Trophoblast cell (in vitro differentiated cells and primary cell): ENCODE results near the gene CXXC5.

Source experiments
- DNase-seq, 2 donors: peaks; one replicate each; pipeline ENCODE4 v3.0.0-alpha.2; 2016
- H2AFZ ChIP-seq: 2 replicates; pipeline ENCODE4 v1.6.1; 2013; ENCODE audit warnings: low read length, moderate library complexity, mild to moderate bottlenecking; ENCODE audit not compliant: insufficient read depth, poor library complexity
- H2AK5ac ChIP-seq: 2 replicates; pipeline ENCODE4 v1.6.1; 2013; ENCODE audit warnings: mild to moderate bottlenecking, low read length
- H2BK120ac ChIP-seq: 2 replicates; pipeline ENCODE4 v1.6.1; 2013; ENCODE audit warnings: low read length, mild to moderate bottlenecking, moderate library complexity; ENCODE audit not compliant: insufficient read depth, poor library complexity
- H2BK12ac ChIP-seq: 2 replicates; pipeline ENCODE4 v1.6.1; 2013; ENCODE audit warnings: mild to moderate bottlenecking, low read length, moderate library complexity
- H2BK5ac ChIP-seq: 2 replicates; pipeline ENCODE4 v1.6.1; 2013; ENCODE audit warnings: low read length, low read depth, moderate library complexity, mild to moderate bottlenecking; ENCODE audit not compliant: poor library complexity
- H3K14ac ChIP-seq: 2 replicates; pipeline ENCODE4 v1.6.1; 2013; ENCODE audit warnings: mild to moderate bottlenecking, low read length
- H3K18ac ChIP-seq: 2 replicates; pipeline ENCODE4 v1.6.1; 2013; ENCODE audit warnings: mild to moderate bottlenecking, low read length
- H3K23ac ChIP-seq: 2 replicates; pipeline ENCODE4 v1.6.1; 2013; ENCODE audit warnings: low read length
- H3K27ac ChIP-seq: 2 replicates; pipeline ENCODE4 v1.5.1; 2013; ENCODE audit warnings: low read depth, mild to moderate bottlenecking, inconsistent platforms, low read length, moderate library complexity
- H3K27me3 ChIP-seq: 2 replicates; pipeline ENCODE4 v1.6.1; 2013; ENCODE audit warnings: inconsistent platforms, mild to moderate bottlenecking, low read length, moderate library complexity; ENCODE audit not compliant: insufficient read depth
- H3K36me3 ChIP-seq, 2 experiments: 1 replicate in 1 of 2; 2 replicates in 1 of 2; pipeline ENCODE4 v1.6.1; 2013; ENCODE audit warnings: low read length in 2 of 2, mild to moderate bottlenecking in 2 of 2, moderate library complexity in 1 of 2; ENCODE audit not compliant: insufficient read depth in 2 of 2, control insufficient read depth in 1 of 2
- H3K4ac ChIP-seq: 2 replicates; pipeline ENCODE4 v1.6.1; 2013; ENCODE audit warnings: low read depth, mild to moderate bottlenecking, low read length, moderate library complexity
- H3K4me1 ChIP-seq, 2 experiments: 1 replicate in 1 of 2; 2 replicates in 1 of 2; pipeline ENCODE4 v1.6.1; 2013; ENCODE audit warnings: low read length in 2 of 2, mild to moderate bottlenecking in 2 of 2, moderate library complexity in 1 of 2; ENCODE audit not compliant: insufficient read depth in 2 of 2, control insufficient read depth in 1 of 2
- H3K4me2 ChIP-seq: 2 replicates; pipeline ENCODE4 v1.6.1; 2013; ENCODE audit warnings: inconsistent platforms, mild to moderate bottlenecking, low read length, moderate library complexity
- H3K4me3 ChIP-seq: 2 replicates; pipeline ENCODE4 v1.5.1; 2013; ENCODE audit warnings: mild to moderate bottlenecking, low read depth, low read length, inconsistent platforms
- H3K79me1 ChIP-seq: one replicate; pipeline ENCODE4 v1.6.1; 2013; ENCODE audit warnings: low read length
- H3K79me2 ChIP-seq: 2 replicates; pipeline ENCODE4 v1.6.1; 2013; ENCODE audit warnings: low read length, mild to moderate bottlenecking; ENCODE audit not compliant: control insufficient read depth, insufficient read depth, poor library complexity
- H3K9ac ChIP-seq: 2 replicates; pipeline ENCODE4 v1.6.1; 2013; ENCODE audit warnings: mild to moderate bottlenecking, low read length
- H3K9me3 ChIP-seq: 2 replicates; pipeline ENCODE4 v1.6.1; 2013; ENCODE audit warnings: low read depth, mild to moderate bottlenecking, control low read depth, inconsistent platforms, low read length; ENCODE audit not compliant: insufficient read depth
- H4K12ac ChIP-seq: 2 replicates; pipeline ENCODE4 v1.6.1; 2013; ENCODE audit warnings: low read depth, mild to moderate bottlenecking, low read length, moderate library complexity
- H4K8ac ChIP-seq: 2 replicates; pipeline ENCODE4 v1.6.1; 2013; ENCODE audit warnings: low read depth, mild to moderate bottlenecking, low read length, moderate library complexity
- H4K91ac ChIP-seq: one replicate; pipeline ENCODE4 v1.6.1; 2013; ENCODE audit warnings: low read depth, mild to moderate bottlenecking, low read length, moderate library complexity
- WGBS: extraction: QIAGEN DNeasy Blood & Tissue Kit; methylation state at CpG from one replicate; pipeline ENCODE4 v1.1.7; 2013; ENCODE audit warnings: missing lambda C conversion rate; ENCODE audit not compliant: insufficient read length, insufficient coverage; ENCODE audit errors: extremely low coverage; 5-methylcytosine and 5-hydroxymethylcytosine counted together

The CXXC5 gene

GRCh38 chr5:139658501-139658927, 10.4 kb downstream of the CXXC5 start:
- peak overlapping the region; percentile 55 for H2BK12ac ChIP-seq
- peak overlapping the region; percentile 45 for H2BK5ac ChIP-seq
- no CpG with 5 or more reads among the region's 14 CpGs for WGBS
- no peak overlapping the region for H3K23ac ChIP-seq
- peaks cover 88 to 91% of the 10 kb centered on the region in 2 experiments for H3K4me1 ChIP-seq
- peak overlapping the region; percentile 63 for H2AK5ac ChIP-seq
- peaks cover 60% of the 10 kb centered on the region for H3K79me1 ChIP-seq
- peak overlapping the region; percentile 28 for H2BK120ac ChIP-seq
- H4K8ac ChIP-seq, result peak overlapping the region; percentile 59
- H3K18ac ChIP-seq, result peak overlapping the region; percentile 37
- H2AFZ ChIP-seq, result no peak overlapping the region
- peak overlapping the region; percentile 96 for H4K91ac ChIP-seq
- peak overlapping the region; percentile 34 for H3K4me2 ChIP-seq
- no peak overlapping the region for H4K12ac ChIP-seq
- no peak overlapping the region for H3K9ac ChIP-seq
- H3K4ac ChIP-seq, result peak overlapping the region; percentile 59
- H3K14ac ChIP-seq, result peak overlapping the region; percentile 29
- peaks cover 66% of the 10 kb centered on the region for H3K79me2 ChIP-seq
- peak overlapping the region; percentile 92 for H3K27ac ChIP-seq
- DNase-seq, result no peak
- H3K27me3 ChIP-seq, result no peaks in the 10 kb centered on the region
- H3K9me3 ChIP-seq, result peaks cover 6% of the 10 kb centered on the region
- peaks cover 12 to 31% of the 10 kb centered on the region in 2 experiments for H3K36me3 ChIP-seq
- no peak overlapping the region for H3K4me3 ChIP-seq

- H3K9ac ChIP-seq, result no peak overlapping the region
- peaks cover 6% of the 10 kb centered on the region for H3K9me3 ChIP-seq
- peak overlapping the region; percentile 79 for H3K18ac ChIP-seq
- H3K4ac ChIP-seq, result peak overlapping the region; percentile 72
- H2BK5ac ChIP-seq, result peak overlapping the region; percentile 89
- peaks cover 85 to 89% of the 10 kb centered on the region in 2 experiments for H3K4me1 ChIP-seq
- peak overlapping the region; percentile 66 for H2AK5ac ChIP-seq
- peak overlapping the region; percentile 73 for H3K14ac ChIP-seq
- WGBS, result no CpG with 5 or more reads among the region's 15 CpGs
- H3K36me3 ChIP-seq, result peaks cover 16 to 33% of the 10 kb centered on the region in 2 experiments
- H2AFZ ChIP-seq, result peak overlapping the region; percentile 15
- H4K91ac ChIP-seq, result peak overlapping the region; percentile 96
- peaks cover 61% of the 10 kb centered on the region for H3K79me2 ChIP-seq
- H3K4me2 ChIP-seq, result peak overlapping the region; percentile 34
- peak overlapping the region; percentile 92 for H3K27ac ChIP-seq
- H2BK120ac ChIP-seq, result peak overlapping the region; percentile 80
- H3K27me3 ChIP-seq, result no peaks in the 10 kb centered on the region
- peak overlapping the region; percentile 73 for H4K8ac ChIP-seq
- peaks cover 58% of the 10 kb centered on the region for H3K79me1 ChIP-seq
- no peak overlapping the region for H3K4me3 ChIP-seq
- peak overlapping the region; percentile 45 for H4K12ac ChIP-seq
- DNase-seq, result peak; percentile 57 to 61
- H2BK12ac ChIP-seq, result peak overlapping the region; percentile 78
- no peak overlapping the region for H3K23ac ChIP-seq
These were observed 10.9 kb downstream of the CXXC5 start for GRCh38 chr5:139658928-139659667.

- Histone ChIP-seq H3K79me1 (peaks cover 57% of the 10 kb centered on the region), H3K4me3 (no peak overlapping the region), H2BK5ac (peak overlapping the region; percentile 89), H3K14ac (peak overlapping the region; percentile 73), H2BK12ac (peak overlapping the region; percentile 23), H2AK5ac (no peak overlapping the region), H4K91ac (peak overlapping the region; percentile 96), H3K27ac (peak overlapping the region; percentile 92), H3K4me1 (peaks cover 79 to 83% of the 10 kb centered on the region in 2 experiments), H2AFZ (peak overlapping the region; percentile 15), H2BK120ac (peak overlapping the region; percentile 80), H3K9ac (no peak overlapping the region), H3K27me3 (no peaks in the 10 kb centered on the region), H4K12ac (no peak overlapping the region), H4K8ac (peak overlapping the region; percentile 78), H3K4ac (peak overlapping the region; percentile 72), H3K9me3 (peaks cover 6% of the 10 kb centered on the region), H3K79me2 (peaks cover 59% of the 10 kb centered on the region), H3K23ac (no peak overlapping the region), H3K18ac (peak overlapping the region; percentile 79), H3K4me2 (peak overlapping the region; percentile 34), H3K36me3 (peaks cover 22 to 39% of the 10 kb centered on the region in 2 experiments)
- peak in 1 of 2 donors; percentile 31 for DNase-seq
- no CpG with 5 or more reads among the region's 13 CpGs for WGBS
These were observed 11.5 kb downstream of the CXXC5 start for GRCh38 chr5:139659695-139660101.

- Histone ChIP-seq H3K4me2 (peak overlapping the region; percentile 34), H3K79me2 (peaks cover 62% of the 10 kb centered on the region), H2BK5ac (peak overlapping the region; percentile 81), H4K12ac (no peak overlapping the region), H3K79me1 (peaks cover 52% of the 10 kb centered on the region), H3K36me3 (peaks cover 27 to 45% of the 10 kb centered on the region in 2 experiments), H2AFZ (no peak overlapping the region), H3K4ac (peak overlapping the region; percentile 72), H3K18ac (peak overlapping the region; percentile 79), H3K23ac (no peak overlapping the region), H3K9me3 (peaks cover 6% of the 10 kb centered on the region), H3K4me3 (no peak overlapping the region), H2BK120ac (peak overlapping the region; percentile 80), H3K9ac (no peak overlapping the region), H3K27ac (peak overlapping the region; percentile 92), H3K14ac (peak overlapping the region; percentile 59), H4K91ac (peak overlapping the region; percentile 96), H3K4me1 (peaks cover 73 to 77% of the 10 kb centered on the region in 2 experiments), H2AK5ac (peak overlapping the region; percentile 16), H4K8ac (peak overlapping the region; percentile 78), H2BK12ac (peak overlapping the region; percentile 9), H3K27me3 (no peaks in the 10 kb centered on the region)
- no CpG with 5 or more reads among the region's 14 CpGs for WGBS
- peak in 1 of 2 donors; percentile 21 for DNase-seq
These were observed 12.2 kb downstream of the CXXC5 start for GRCh38 chr5:139660105-139660922.
